K562 (cell line): ENCODE results near the gene ARHGAP33. TPM values are rescaled to one million over a fixed set of nuclear protein-coding genes. Genes with fewer than 3 reads are reported as not detected.
A peak's percentile ranks its signal among the peaks of the same experiment; 100 is the strongest.

ENCODE experiments used
- BCL6 ChIP-seq: fragments of 250-450 bp; sonication (Bioruptor Pico); IDR thresholded peaks from 2 replicates; pipeline ENCODE4 v1.4.0; 2020
- CREB3 ChIP-seq: fragments of 450-650 bp; conservative IDR thresholded peaks from 2 replicates; pipeline ENCODE4 v1.6.1; 2016; ENCODE audit warnings: missing genetic modification characterization, low read depth, mild to moderate bottlenecking, missing compliant biosample characterization, moderate library complexity
- FOXO4 ChIP-seq: fragments of 450-650 bp; formaldehyde crosslinking; IDR thresholded peaks from 2 replicates; pipeline ENCODE4 v1.4.0; 2020; ENCODE audit warnings: mild to moderate bottlenecking, moderate library complexity
- ILK ChIP-seq: fragments of 450-650 bp; IDR thresholded peaks from 2 replicates; pipeline ENCODE4 v1.6.1; 2016; ENCODE audit warnings: missing genetic modification characterization, low read depth, mild to moderate bottlenecking, missing compliant biosample characterization, moderate library complexity, borderline replicate concordance
- KDM2B ChIP-seq: fragments of 250-450 bp; sonication (Bioruptor Pico); IDR thresholded peaks from 2 replicates; pipeline ENCODE4 v1.8.0; 2021; ENCODE audit warnings: mild to moderate bottlenecking, moderate library complexity
- KDM4B ChIP-seq, 2 experiments: fragments of 450-650 bp in 1 of 2; sonication (generic) in 1 of 2; IDR thresholded peaks; 2 replicates each; pipeline ENCODE4 v1.6.1; 2016 to 2017; ENCODE audit warnings: borderline replicate concordance in 2 of 2, antibody characterized with exemption in 1 of 2, low read depth in 1 of 2, mild to moderate bottlenecking in 1 of 2
- POLR2AphosphoS5 ChIP-seq: IDR thresholded peaks from 2 replicates; pipeline ENCODE4 v1.6.1; 2011; ENCODE audit warnings: mild to moderate bottlenecking, low read depth, low read length, moderate library complexity; ENCODE audit not compliant: control insufficient read depth, insufficient read depth
- POLR2B ChIP-seq: fragments of 450-650 bp; IDR thresholded peaks from 2 replicates; pipeline ENCODE4 v1.6.1; 2018; ENCODE audit warnings: low read depth; ENCODE audit not compliant: partially characterized antibody
- POU5F1 ChIP-seq: fragments of 150-350 bp; IDR thresholded peaks from 2 replicates; pipeline ENCODE4 v1.6.1; 2014; ENCODE audit warnings: borderline replicate concordance, low read length, low read depth, mild to moderate bottlenecking; ENCODE audit not compliant: partially characterized antibody
- RCOR1 ChIP-seq, 2 experiments: IDR thresholded peaks; 2 replicates each; pipeline ENCODE4 v1.6.1; 2012; ENCODE audit warnings: low read depth in 2 of 2, low read length in 2 of 2, borderline replicate concordance in 1 of 2, improper control_type of control experiment in 1 of 2
- SMARCB1 ChIP-seq: IDR thresholded peaks from 2 replicates; pipeline ENCODE4 v1.6.1; 2011; ENCODE audit warnings: improper control_type of control experiment, low read depth; ENCODE audit not compliant: insufficient read length
- SREBF2 ChIP-seq: sonication (generic); formaldehyde crosslinking; IDR thresholded peaks from 2 replicates; pipeline ENCODE4 v1.4.0; 2020; ENCODE audit warnings: mild to moderate bottlenecking, missing genetic modification reagents
- TFAM ChIP-seq: fragments of 250-450 bp; sonication (Bioruptor Pico); conservative IDR thresholded peaks from 2 replicates; pipeline ENCODE4 v1.5.0; 2021; ENCODE audit warnings: mild to moderate bottlenecking, moderate library complexity
- ZEB2 ChIP-seq: fragments of 450-650 bp; IDR thresholded peaks from 2 replicates; pipeline ENCODE4 v1.6.1; 2016
- ZNF551 ChIP-seq: fragments of 250-450 bp; sonication (Bioruptor Pico); IDR thresholded peaks from 2 replicates; pipeline ENCODE4 v1.5.0; 2021; ENCODE audit warnings: mild to moderate bottlenecking, moderate library complexity
- ZNF668 ChIP-seq: fragments of 250-450 bp; sonication (Bioruptor Pico); IDR thresholded peaks from 2 replicates; pipeline ENCODE4 v1.8.0; 2022; ENCODE audit warnings: mild to moderate bottlenecking, inconsistent platforms
- ZSCAN29 ChIP-seq: fragments of 450-650 bp; IDR thresholded peaks from 2 replicates; pipeline ENCODE4 v1.6.1; 2017
- polyA plus RNA-seq, 8 experiments: library from polyadenylated mRNA; depleted of rRNA in 4 of 8; stranded (reverse) in 5 of 8; unstranded in 3 of 8; fragments of >200 nt; fragmentation: Nextera tagmentation in 2 of 8; fragmentation: Illumina TruSeq in 1 of 8; extraction: Ambion mirVana in 2 of 8; extraction: Trizol in 1 of 8; gene quantifications; 2 replicates each; pipeline versions ENCODE4 v1.2.1 to v1.2.3, GENCODE V29; 2011 to 2014; ENCODE audit warnings: inconsistent platforms in 1 of 8, missing spikeins in 1 of 8
- total RNA-seq, 7 experiments: library from RNA; depleted of rRNA in 6 of 7; stranded (reverse); fragments of >200 nt in 6 of 7; fragmentation: Illumina TruSeq in 2 of 7; extraction: Trizol in 2 of 7; gene quantifications; 2 replicates each; pipeline versions ENCODE4 v1.2.1 to v1.2.3, GENCODE V29; 2011 to 2021; ENCODE audit warnings: low replicate concordance in 1 of 7
- TF ChIP-seq, protein P1 (sequence below): fragments of 250-450 bp; sonication (Bioruptor Pico); IDR thresholded peaks from 2 replicates; pipeline ENCODE4 v1.4.0; 2020; ENCODE audit warnings: mild to moderate bottlenecking, moderate library complexity
- TF ChIP-seq, protein P2 (sequence below): fragments of 250-450 bp; sonication (Bioruptor Pico); IDR thresholded peaks from 2 replicates; pipeline ENCODE4 v1.4.0; 2020; ENCODE audit warnings: borderline replicate concordance
- TF ChIP-seq, protein P3 (sequence below): fragments of 250-450 bp; sonication (Bioruptor Pico); IDR thresholded peaks from 2 replicates; pipeline ENCODE4 v1.8.0; 2022; ENCODE audit warnings: inconsistent platforms

ARHGAP33 gene
- total and polyA plus RNA-seq, 9 of the 15 experiments (the other 6 are each of a cell fraction or from before 2014, with no cell fraction given), result 0.06 to 26.6 (median 1.6) TPM; not detected in 1

DNA sequence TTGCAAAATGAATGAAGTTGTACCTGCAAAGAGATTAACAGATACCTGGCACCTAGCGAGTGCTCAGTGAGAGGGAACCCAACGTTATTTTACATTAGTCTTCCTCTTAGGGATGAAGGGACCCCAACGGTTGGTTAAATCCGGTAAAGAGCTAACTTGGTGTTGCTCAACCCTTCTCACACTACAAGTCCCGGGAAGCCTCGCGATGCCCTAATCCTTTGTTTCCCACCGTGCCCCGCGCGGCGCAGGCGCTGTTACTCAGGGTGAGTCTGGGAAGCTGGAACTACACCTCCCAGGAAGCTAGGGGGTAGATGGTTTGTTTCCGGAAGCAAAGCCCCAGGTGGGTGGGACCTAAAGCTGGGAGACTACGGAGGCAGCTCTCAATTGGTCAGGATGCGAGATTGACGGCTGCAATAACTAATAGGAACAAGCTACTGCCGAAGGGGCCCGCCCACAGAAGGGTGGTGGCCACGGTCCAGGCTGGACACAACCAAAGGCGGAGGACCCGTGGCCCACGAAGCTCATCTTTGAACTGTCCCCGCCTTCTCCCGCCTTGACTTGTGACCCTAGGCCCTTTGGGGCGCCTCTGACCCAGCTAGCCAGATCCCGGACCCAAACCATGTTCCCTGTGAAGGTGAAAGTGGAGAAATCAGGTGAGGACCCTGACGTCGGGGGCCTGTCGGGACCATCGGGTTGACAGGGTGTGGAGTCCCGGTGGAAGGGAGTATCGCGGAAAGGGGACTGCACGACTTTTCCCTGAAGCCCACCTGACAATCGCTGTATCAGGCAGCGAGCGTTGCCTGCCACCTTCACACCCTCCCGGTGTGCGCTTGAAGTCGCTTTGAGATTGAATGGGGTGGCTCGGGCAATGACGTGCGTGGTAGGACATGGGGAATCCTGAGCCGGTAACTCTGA, 27.0 kb upstream of the ARHGAP33 start, which contains the start of gene LIN37 (continued):
- TF ChIP-seq ILK (tag) (no peak), CREB3 (tag) (no peak), BCL6 (CRISPR knock-in tag) (no peak), ZEB2 (no peak), TFAM (CRISPR knock-in tag) (no peak), RCOR1 (IDR thresholded peaks at IDR 0.05; ENCODE audit: borderline replicate concordance in 1 of 2, low read depth in 2 of 2, low read length in 2 of 2) (no peak; a peak in 1 of 4 replicates), POLR2B (peak; percentile 76), KDM4B (IDR thresholded peaks at IDR 0.05; ENCODE audit: borderline replicate concordance in 2 of 2, low read depth in 1 of 2) (no peak; a peak in 1 of 4 replicates), ZNF668 (CRISPR knock-in tag) (no peak), SMARCB1 (no peak), ZSCAN29 (no peak), FOXO4 (CRISPR knock-in tag) (no peak), POU5F1 (peak; percentile 84), SREBF2 (CRISPR knock-in tag) (no peak), ZNF551 (CRISPR knock-in tag) (no peak), POLR2AphosphoS5 (no peak), KDM2B (CRISPR knock-in tag) (no peak)
- TF ChIP-seq, protein P1, sequence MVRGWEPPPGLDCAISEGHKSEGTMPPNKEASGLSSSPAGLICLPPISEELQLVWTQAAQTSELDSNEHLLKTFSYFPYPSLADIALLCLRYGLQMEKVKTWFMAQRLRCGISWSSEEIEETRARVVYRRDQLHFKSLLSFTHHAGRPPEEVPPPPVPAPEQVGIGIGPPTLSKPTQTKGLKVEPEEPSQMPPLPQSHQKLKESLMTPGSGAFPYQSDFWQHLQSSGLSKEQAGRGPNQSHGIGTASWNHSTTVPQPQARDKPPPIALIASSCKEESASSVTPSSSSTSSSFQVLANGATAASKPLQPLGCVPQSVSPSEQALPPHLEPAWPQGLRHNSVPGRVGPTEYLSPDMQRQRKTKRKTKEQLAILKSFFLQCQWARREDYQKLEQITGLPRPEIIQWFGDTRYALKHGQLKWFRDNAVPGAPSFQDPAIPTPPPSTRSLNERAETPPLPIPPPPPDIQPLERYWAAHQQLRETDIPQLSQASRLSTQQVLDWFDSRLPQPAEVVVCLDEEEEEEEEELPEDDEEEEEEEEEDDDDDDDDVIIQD, result no peak
- TF ChIP-seq, protein P2, sequence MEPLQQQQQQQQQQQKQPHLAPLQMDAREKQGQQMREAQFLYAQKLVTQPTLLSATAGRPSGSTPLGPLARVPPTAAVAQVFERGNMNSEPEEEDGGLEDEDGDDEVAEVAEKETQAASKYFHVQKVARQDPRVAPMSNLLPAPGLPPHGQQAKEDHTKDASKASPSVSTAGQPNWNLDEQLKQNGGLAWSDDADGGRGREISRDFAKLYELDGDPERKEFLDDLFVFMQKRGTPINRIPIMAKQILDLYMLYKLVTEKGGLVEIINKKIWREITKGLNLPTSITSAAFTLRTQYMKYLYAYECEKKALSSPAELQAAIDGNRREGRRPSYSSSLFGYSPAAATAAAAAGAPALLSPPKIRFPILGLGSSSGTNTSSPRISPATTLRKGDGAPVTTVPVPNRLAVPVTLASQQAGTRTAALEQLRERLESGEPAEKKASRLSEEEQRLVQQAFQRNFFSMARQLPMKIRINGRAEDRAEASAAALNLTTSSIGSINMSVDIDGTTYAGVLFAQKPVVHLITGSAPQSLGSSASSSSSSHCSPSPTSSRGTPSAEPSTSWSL (CRISPR knock-in tag), result no peak
- TF ChIP-seq, protein P3, sequence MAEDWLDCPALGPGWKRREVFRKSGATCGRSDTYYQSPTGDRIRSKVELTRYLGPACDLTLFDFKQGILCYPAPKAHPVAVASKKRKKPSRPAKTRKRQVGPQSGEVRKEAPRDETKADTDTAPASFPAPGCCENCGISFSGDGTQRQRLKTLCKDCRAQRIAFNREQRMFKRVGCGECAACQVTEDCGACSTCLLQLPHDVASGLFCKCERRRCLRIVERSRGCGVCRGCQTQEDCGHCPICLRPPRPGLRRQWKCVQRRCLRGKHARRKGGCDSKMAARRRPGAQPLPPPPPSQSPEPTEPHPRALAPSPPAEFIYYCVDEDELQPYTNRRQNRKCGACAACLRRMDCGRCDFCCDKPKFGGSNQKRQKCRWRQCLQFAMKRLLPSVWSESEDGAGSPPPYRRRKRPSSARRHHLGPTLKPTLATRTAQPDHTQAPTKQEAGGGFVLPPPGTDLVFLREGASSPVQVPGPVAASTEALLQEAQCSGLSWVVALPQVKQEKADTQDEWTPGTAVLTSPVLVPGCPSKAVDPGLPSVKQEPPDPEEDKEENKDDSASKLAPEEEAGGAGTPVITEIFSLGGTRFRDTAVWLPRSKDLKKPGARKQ (CRISPR knock-in tag), result no peak
